B cell (primary cell): ENCODE measurements around the gene OR11G2.

ENCODE experiments used
- EZH2 ChIP-seq: IDR thresholded peaks from 2 replicates; pipeline ENCODE4 v1.6.1; 2012; ENCODE audit warnings: borderline replicate concordance, low read depth, mild to moderate bottlenecking, moderate library complexity, low read length; ENCODE audit not compliant: insufficient read depth, poor library complexity, severe bottlenecking
- TF ChIP-seq, protein P1 (sequence below): fragments of 200-600 bp; IDR thresholded peaks from one replicate; pipeline ENCODE4 v1.8.0; 2022; ENCODE audit warnings: antibody characterized with exemption, mild to moderate bottlenecking

DNA sequence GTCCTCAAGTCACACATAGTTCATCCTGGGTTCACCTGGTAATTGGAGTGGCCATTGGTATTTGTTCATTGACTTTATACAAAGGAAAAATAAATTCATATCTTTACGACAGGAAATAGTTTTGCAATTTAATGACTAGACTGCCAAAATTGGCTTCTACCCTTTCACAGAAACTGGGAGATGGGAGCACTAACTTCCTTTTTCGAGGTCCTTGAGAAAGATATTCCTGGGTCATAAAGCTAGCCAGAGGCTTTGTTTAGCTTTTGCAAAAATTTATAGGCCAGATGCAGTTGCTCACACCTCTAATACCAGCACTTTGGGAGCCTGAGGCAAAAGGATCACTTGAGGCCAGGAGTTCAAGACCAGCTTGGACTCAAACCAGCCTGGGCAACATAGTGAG, 10.2 kb upstream of the OR11G2 start:
- TF ChIP-seq, protein P1, sequence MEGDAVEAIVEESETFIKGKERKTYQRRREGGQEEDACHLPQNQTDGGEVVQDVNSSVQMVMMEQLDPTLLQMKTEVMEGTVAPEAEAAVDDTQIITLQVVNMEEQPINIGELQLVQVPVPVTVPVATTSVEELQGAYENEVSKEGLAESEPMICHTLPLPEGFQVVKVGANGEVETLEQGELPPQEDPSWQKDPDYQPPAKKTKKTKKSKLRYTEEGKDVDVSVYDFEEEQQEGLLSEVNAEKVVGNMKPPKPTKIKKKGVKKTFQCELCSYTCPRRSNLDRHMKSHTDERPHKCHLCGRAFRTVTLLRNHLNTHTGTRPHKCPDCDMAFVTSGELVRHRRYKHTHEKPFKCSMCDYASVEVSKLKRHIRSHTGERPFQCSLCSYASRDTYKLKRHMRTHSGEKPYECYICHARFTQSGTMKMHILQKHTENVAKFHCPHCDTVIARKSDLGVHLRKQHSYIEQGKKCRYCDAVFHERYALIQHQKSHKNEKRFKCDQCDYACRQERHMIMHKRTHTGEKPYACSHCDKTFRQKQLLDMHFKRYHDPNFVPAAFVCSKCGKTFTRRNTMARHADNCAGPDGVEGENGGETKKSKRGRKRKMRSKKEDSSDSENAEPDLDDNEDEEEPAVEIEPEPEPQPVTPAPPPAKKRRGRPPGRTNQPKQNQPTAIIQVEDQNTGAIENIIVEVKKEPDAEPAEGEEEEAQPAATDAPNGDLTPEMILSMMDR, result no peak
- no peak for TF ChIP-seq EZH2
